ENCODE results near the gene PAQR6. TPM values are rescaled to one million over a fixed set of nuclear protein-coding genes. Genes with fewer than 3 reads are reported as not detected.
A peak's percentile ranks its signal among the peaks of the same experiment; 100 is the strongest.

PAQR6 gene
- total RNA-seq, 4 donors from 2014 or later, result 0.88 to 3.4 (median 2.0) TPM

GRCh38 chr1:156249593-156249992, 1.7 kb upstream of the PAQR6 start:
- WGBS, 2 donors, result 75 to 88% methylated on average over 1 to 3 of the region's 5 CpGs
- peaks cover 42 to 59% (median 49%) of the 10 kb centered on the region in 3 donors for H3K36me3 ChIP-seq
- intact Hi-C loops (cut with DNase I), result no loop called here

GRCh38 chr1:156248323-156248683, 447 bp upstream of the PAQR6 start:
- Histone ChIP-seq H3K4me1 (peaks cover 20 to 50% (median 30%) of the 10 kb centered on the region in 3 donors), H3K36me3 (peaks cover 33 to 46% (median 39%) of the 10 kb centered on the region in 3 donors), H3K9me3 (no peaks in the 10 kb centered on the region), H3K27me3 (peaks cover 0 to 21% (median 0%) of the 10 kb centered on the region in 4 donors), H3K4me3 (no peak overlapping the region), H3K27ac (peak overlapping the region in 1 of 4 donors; percentile 28)
- DNase-seq, result no peak
- intact Hi-C loops (cut with DNase I), result no loop called here
- no peak for TF ChIP-seq POLR2A (IDR thresholded peaks at IDR 0.05)
- TF ChIP-seq, protein P1, sequence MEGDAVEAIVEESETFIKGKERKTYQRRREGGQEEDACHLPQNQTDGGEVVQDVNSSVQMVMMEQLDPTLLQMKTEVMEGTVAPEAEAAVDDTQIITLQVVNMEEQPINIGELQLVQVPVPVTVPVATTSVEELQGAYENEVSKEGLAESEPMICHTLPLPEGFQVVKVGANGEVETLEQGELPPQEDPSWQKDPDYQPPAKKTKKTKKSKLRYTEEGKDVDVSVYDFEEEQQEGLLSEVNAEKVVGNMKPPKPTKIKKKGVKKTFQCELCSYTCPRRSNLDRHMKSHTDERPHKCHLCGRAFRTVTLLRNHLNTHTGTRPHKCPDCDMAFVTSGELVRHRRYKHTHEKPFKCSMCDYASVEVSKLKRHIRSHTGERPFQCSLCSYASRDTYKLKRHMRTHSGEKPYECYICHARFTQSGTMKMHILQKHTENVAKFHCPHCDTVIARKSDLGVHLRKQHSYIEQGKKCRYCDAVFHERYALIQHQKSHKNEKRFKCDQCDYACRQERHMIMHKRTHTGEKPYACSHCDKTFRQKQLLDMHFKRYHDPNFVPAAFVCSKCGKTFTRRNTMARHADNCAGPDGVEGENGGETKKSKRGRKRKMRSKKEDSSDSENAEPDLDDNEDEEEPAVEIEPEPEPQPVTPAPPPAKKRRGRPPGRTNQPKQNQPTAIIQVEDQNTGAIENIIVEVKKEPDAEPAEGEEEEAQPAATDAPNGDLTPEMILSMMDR (IDR thresholded peaks at IDR 0.05), result no peak
- WGBS, 2 donors, result 50 to 80% methylated on average over 2 to 4 of the region's 4 CpGs

More at GRCh38 chr1:156249593-156249992, 1.7 kb upstream of the PAQR6 start:
- H3K4me3 ChIP-seq, result no peak overlapping the region
- H3K4me1 ChIP-seq, result peaks cover 20 to 50% (median 30%) of the 10 kb centered on the region in 3 donors
- no peak overlapping the region for H3K27ac ChIP-seq
- H3K27me3 ChIP-seq, result peaks cover 0 to 20% (median 0%) of the 10 kb centered on the region in 4 donors
- TF ChIP-seq, protein P1 (IDR thresholded peaks at IDR 0.05), result no peak
- TF ChIP-seq POLR2A (IDR thresholded peaks at IDR 0.05), result no peak
- no peaks in the 10 kb centered on the region for H3K9me3 ChIP-seq
- DNase-seq, result no peak

DNA sequence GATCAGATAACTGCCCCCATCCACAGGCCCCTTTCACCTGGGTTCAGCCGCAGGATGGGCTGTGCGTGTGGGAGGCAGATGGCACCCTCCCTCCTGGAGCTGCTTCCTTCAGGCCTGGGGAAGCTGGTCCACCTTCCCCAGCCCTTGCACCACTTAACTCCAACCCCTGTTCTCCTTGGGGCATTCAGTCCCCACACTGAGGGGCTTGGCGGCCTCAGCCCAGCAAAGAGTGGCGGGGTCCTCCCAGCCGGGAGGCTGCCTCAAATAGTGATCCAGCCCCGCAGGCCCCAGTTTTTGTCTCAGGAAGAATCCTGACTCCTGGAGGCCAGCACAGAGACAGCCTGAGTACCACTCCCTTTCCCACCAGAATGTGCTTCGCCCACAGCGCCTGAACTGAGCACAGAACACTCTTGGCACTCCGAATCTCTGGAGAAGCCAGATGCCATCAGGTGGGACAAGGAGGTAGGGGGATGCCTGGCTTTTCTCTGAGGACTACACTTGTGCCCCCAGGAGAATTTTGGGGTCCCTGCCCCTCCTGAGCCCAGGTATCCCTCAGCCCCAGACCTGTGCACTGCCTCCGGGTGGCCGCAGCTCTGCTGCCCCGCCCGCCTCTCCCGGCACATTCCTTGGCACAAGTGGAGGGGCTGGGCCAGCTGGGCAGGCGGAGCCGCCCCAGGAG, 936 bp downstream of the PAQR6 start:
- WGBS, 2 donors, result 24 to 33% methylated on average over 2 to 7 of the region's 16 CpGs
- H3K4me1 ChIP-seq, result peaks cover 20 to 46% (median 30%) of the 10 kb centered on the region in 3 donors

DNA sequence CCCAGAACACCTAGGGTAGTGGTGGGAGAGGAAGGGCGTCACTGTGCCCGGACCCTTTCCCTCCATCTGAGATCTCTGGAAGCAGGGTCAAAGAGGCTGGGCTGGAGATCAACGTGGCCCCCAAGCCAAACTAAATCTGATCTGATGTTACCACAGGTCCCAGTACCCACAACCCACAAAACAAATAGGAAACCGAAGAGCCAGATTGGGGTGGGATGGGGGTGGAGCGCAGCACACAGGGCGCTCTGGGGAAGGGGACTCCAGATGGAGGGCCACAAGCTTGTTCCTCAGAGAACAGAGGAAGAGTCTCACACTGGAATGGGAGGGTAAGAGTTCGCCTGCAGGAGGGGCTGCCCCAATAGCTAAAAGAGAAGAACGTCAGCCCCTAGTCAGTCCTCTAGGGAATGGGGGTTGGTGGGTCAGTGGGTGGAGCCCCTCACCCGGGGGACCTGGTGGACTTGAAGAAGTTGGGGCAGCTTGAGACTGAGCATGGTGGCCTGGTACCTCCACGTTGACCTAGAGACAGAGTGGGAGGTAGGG, 1.5 kb downstream of the PAQR6 start:
- no peaks in the 10 kb centered on the region for H3K9me3 ChIP-seq
- peaks cover 20 to 46% (median 30%) of the 10 kb centered on the region in 3 donors for H3K4me1 ChIP-seq
- DNase-seq, result no peak
- intact Hi-C loops (cut with DNase I), result no loop called here
- peaks cover 17 to 39% (median 20%) of the 10 kb centered on the region in 3 donors for H3K36me3 ChIP-seq
- H3K27me3 ChIP-seq, result peaks cover 0 to 21% (median 0%) of the 10 kb centered on the region in 4 donors
- TF ChIP-seq, protein P1 (IDR thresholded peaks at IDR 0.05), result no peak
- no peak for TF ChIP-seq POLR2A (IDR thresholded peaks at IDR 0.05)
- WGBS, 2 donors, result 58 to 63% methylated on average over 7 of the region's 10 CpGs
- peak overlapping the region in 1 of 4 donors; percentile 62 for H3K4me3 ChIP-seq
- peak overlapping the region in 1 of 4 donors; percentile 5 for H3K27ac ChIP-seq

More for the DNA sequence above, 936 bp downstream of the PAQR6 start:
- Histone ChIP-seq H3K27ac (peak overlapping the region in 1 of 4 donors; percentile 5), H3K27me3 (peaks cover 0 to 21% (median 0%) of the 10 kb centered on the region in 4 donors), H3K36me3 (peaks cover 23 to 39% (median 26%) of the 10 kb centered on the region in 3 donors), H3K9me3 (no peaks in the 10 kb centered on the region), H3K4me3 (no peak overlapping the region)
- intact Hi-C loops (cut with DNase I), result no loop called here
- TF ChIP-seq POLR2A (IDR thresholded peaks at IDR 0.05), result no peak
- TF ChIP-seq, protein P1 (IDR thresholded peaks at IDR 0.05), result peak in 1 of 6 experiments; percentile 6
- no peak for DNase-seq
